ENCODE measurements around the gene ANKMY1.

GRCh38 chr2:240532031-240532775 lies 25.6 kb downstream of the ANKMY1 start:
- TF ChIP-seq EZH2 (IDR thresholded peaks at IDR 0.05; ENCODE audit: borderline replicate concordance, insufficient read depth, low read depth, low read length, poor library complexity, severe bottlenecking) (no peak), CTCF (IDR thresholded peaks at IDR 0.05) (no peak)
